ENCODE measurements around the gene ZNF335. TPM values are rescaled to one million over a fixed set of nuclear protein-coding genes. Genes with fewer than 3 reads are reported as not detected.

Gene ZNF335
- total RNA-seq, 2 experiments from 2014 or later: 33.1 to 34.5 TPM

GRCh38 chr20:46011631-46012482 is 39.9 kb upstream of the ZNF335 start:
- no peaks in the 10 kb centered on the region for H3K9me3 Mint-ChIP-seq (ENCODE audit: insufficient read depth)
- H3K36me3 Mint-ChIP-seq (ENCODE audit: low read depth): peaks cover 7% of the 10 kb centered on the region
- DNase-seq (peak; percentile 51), ATAC-seq (no peak)
- POLR2A ChIA-PET: no interaction called here
- peaks cover 64% of the 10 kb centered on the region for H3K27me3 Mint-ChIP-seq (ENCODE audit: low read depth)
- peaks cover 59% of the 10 kb centered on the region for H3K4me1 Mint-ChIP-seq (ENCODE audit: low read depth)
- CTCF ChIA-PET: interaction anchor here (1.0 to 5.0 kb wide), 13 partner anchors 11 to 213 kb away, joined by 3 to 138 read pairs (median 11); partner anchors contain the start of gene ZNF335
- H3K27ac Mint-ChIP-seq: no peak overlapping the region
- no peak overlapping the region for H3K4me3 Mint-ChIP-seq

GRCh38 chr20:46010491-46011391 is 38.7 kb upstream of the ZNF335 start:
- Mint-ChIP-seq H3K9me3 (ENCODE audit: insufficient read depth) (no peaks in the 10 kb centered on the region), H3K27ac (peak overlapping the region; percentile 53), H3K4me3 (peak overlapping the region; percentile 61), H3K36me3 (ENCODE audit: low read depth) (peaks cover 7% of the 10 kb centered on the region), H3K4me1 (ENCODE audit: low read depth) (peaks cover 69% of the 10 kb centered on the region), H3K27me3 (ENCODE audit: low read depth) (peaks cover 65% of the 10 kb centered on the region)
- DNase-seq (peak; percentile 56), ATAC-seq (peak; percentile 37)
- ChIA-PET CTCF (interaction anchor here (1.3 to 5.0 kb wide), 8 partner anchors 14 to 50 kb away, joined by 3 to 138 read pairs (median 12); partner anchors contain the start of gene ZNF335), POLR2A (no interaction called here)

GRCh38 chr20:46009816-46010215 is 37.8 kb upstream of the ZNF335 start:
- peaks cover 63% of the 10 kb centered on the region for H3K27me3 Mint-ChIP-seq (ENCODE audit: low read depth)
- DNase-seq (no peak), ATAC-seq (no peak)
- H3K4me3 Mint-ChIP-seq: no peak overlapping the region
- H3K36me3 Mint-ChIP-seq (ENCODE audit: low read depth): peaks cover 7% of the 10 kb centered on the region
- ChIA-PET CTCF (interaction anchor here (1.2 to 2.8 kb wide), 4 partner anchors 15 to 27 kb away, joined by 3 to 18 read pairs (median 4); no protein-coding TSS in a partner anchor), POLR2A (no interaction called here)
- no peaks in the 10 kb centered on the region for H3K9me3 Mint-ChIP-seq (ENCODE audit: insufficient read depth)
- peaks cover 78% of the 10 kb centered on the region for H3K4me1 Mint-ChIP-seq (ENCODE audit: low read depth)
- no peak overlapping the region for H3K27ac Mint-ChIP-seq

- Mint-ChIP-seq H3K9me3 (ENCODE audit: insufficient read depth) (no peaks in the 10 kb centered on the region), H3K27me3 (ENCODE audit: low read depth) (peaks cover 65% of the 10 kb centered on the region)
- POLR2A ChIA-PET: no interaction called here
These were observed 35.7 kb upstream of the ZNF335 start for GRCh38 chr20:46007671-46008070.

GRCh38 chr20:46006964-46007363 is 35.0 kb upstream of the ZNF335 start:
- Mint-ChIP-seq H3K4me3 (no peak overlapping the region), H3K27me3 (ENCODE audit: low read depth) (peaks cover 58% of the 10 kb centered on the region), H3K27ac (no peak overlapping the region), H3K36me3 (ENCODE audit: low read depth) (peaks cover 7% of the 10 kb centered on the region), H3K9me3 (ENCODE audit: insufficient read depth) (no peaks in the 10 kb centered on the region), H3K4me1 (ENCODE audit: low read depth) (peaks cover 81% of the 10 kb centered on the region)
- ChIA-PET CTCF (interaction anchor here (1.6 to 4.7 kb wide), 3 partner anchors 16 to 37 kb away, joined by 4 to 28 read pairs (median 14); no protein-coding TSS in a partner anchor), POLR2A (no interaction called here)
- ATAC-seq (no peak), DNase-seq (no peak)

More at GRCh38 chr20:46007671-46008070, 35.7 kb upstream of the ZNF335 start:
- peaks cover 7% of the 10 kb centered on the region for H3K36me3 Mint-ChIP-seq (ENCODE audit: low read depth)
- no peak for ATAC-seq
- CTCF ChIA-PET: interaction anchor here (3.5 to 4.7 kb wide), 2 partner anchors 21 to 38 kb away, joined by 14 to 28 read pairs; no protein-coding TSS in a partner anchor
- DNase-seq: no peak
- H3K4me3 Mint-ChIP-seq: no peak overlapping the region
- peaks cover 82% of the 10 kb centered on the region for H3K4me1 Mint-ChIP-seq (ENCODE audit: low read depth)
- H3K27ac Mint-ChIP-seq: no peak overlapping the region

GRCh38 chr20:46006022-46006705 is 34.2 kb upstream of the ZNF335 start:
- ChIA-PET POLR2A (no interaction called here), CTCF (interaction anchor here (1.6 to 4.7 kb wide), 3 partner anchors 16 to 37 kb away, joined by 4 to 28 read pairs (median 14); no protein-coding TSS in a partner anchor)
- ATAC-seq (no peak), DNase-seq (no peak)
- H3K27ac Mint-ChIP-seq: no peak overlapping the region
- no peak overlapping the region for H3K4me3 Mint-ChIP-seq
- peaks cover 50% of the 10 kb centered on the region for H3K27me3 Mint-ChIP-seq (ENCODE audit: low read depth)
- H3K9me3 Mint-ChIP-seq (ENCODE audit: insufficient read depth): no peaks in the 10 kb centered on the region
- peaks cover 76% of the 10 kb centered on the region for H3K4me1 Mint-ChIP-seq (ENCODE audit: low read depth)
- peaks cover 3% of the 10 kb centered on the region for H3K36me3 Mint-ChIP-seq (ENCODE audit: low read depth)

- DNase-seq: peak; percentile 73
- peaks cover 43% of the 10 kb centered on the region for H3K27me3 Mint-ChIP-seq (ENCODE audit: low read depth)
- CTCF ChIA-PET: interaction anchor here (1.0 to 4.7 kb wide), 6 partner anchors 9 to 83 kb away, joined by 3 to 28 read pairs (median 4); no protein-coding TSS in a partner anchor
These were observed 33.0 kb upstream of the ZNF335 start for GRCh38 chr20:46004889-46005473.

GRCh38 chr20:46004187-46004586 is 32.2 kb upstream of the ZNF335 start:
- peak overlapping the region; percentile 76 for H3K27ac Mint-ChIP-seq
- H3K4me1 Mint-ChIP-seq (ENCODE audit: low read depth): peaks cover 78% of the 10 kb centered on the region
- no peaks in the 10 kb centered on the region for H3K36me3 Mint-ChIP-seq (ENCODE audit: low read depth)
- ATAC-seq: no peak
- ChIA-PET CTCF (interaction anchor here (1.1 to 4.7 kb wide), 6 partner anchors 9 to 84 kb away, joined by 3 to 28 read pairs (median 4); no protein-coding TSS in a partner anchor), POLR2A (interaction anchor here (0.6 to 1.4 kb wide), 3 partner anchors 17 to 399 kb away, joined by 3 to 4 read pairs (median 3); no protein-coding TSS in a partner anchor)
- peak overlapping the region; percentile 57 for H3K4me3 Mint-ChIP-seq
- H3K27me3 Mint-ChIP-seq (ENCODE audit: low read depth): peaks cover 36% of the 10 kb centered on the region
- no peaks in the 10 kb centered on the region for H3K9me3 Mint-ChIP-seq (ENCODE audit: insufficient read depth)
- no peak for DNase-seq

More at GRCh38 chr20:46004889-46005473, 33.0 kb upstream of the ZNF335 start:
- no peaks in the 10 kb centered on the region for H3K9me3 Mint-ChIP-seq (ENCODE audit: insufficient read depth)
- H3K4me1 Mint-ChIP-seq (ENCODE audit: low read depth): peaks cover 77% of the 10 kb centered on the region
- ATAC-seq: peak; percentile 59
- peak overlapping the region; percentile 57 for H3K4me3 Mint-ChIP-seq
- peak overlapping the region; percentile 76 for H3K27ac Mint-ChIP-seq
- POLR2A ChIA-PET: interaction anchor here (1.0 to 1.4 kb wide), 5 partner anchors 18 to 398 kb away, joined by 3 to 4 read pairs (median 3); no protein-coding TSS in a partner anchor
- H3K36me3 Mint-ChIP-seq (ENCODE audit: low read depth): no peaks in the 10 kb centered on the region

GRCh38 chr20:46002008-46002407 is 30.0 kb upstream of the ZNF335 start:
- no peak overlapping the region for H3K4me3 Mint-ChIP-seq
- DNase-seq (no peak), ATAC-seq (no peak)
- peaks cover 24% of the 10 kb centered on the region for H3K27me3 Mint-ChIP-seq (ENCODE audit: low read depth)
- H3K9me3 Mint-ChIP-seq (ENCODE audit: insufficient read depth): no peaks in the 10 kb centered on the region
- ChIA-PET CTCF (interaction anchor here (4.3 to 8.0 kb wide), 2 partner anchors 11 to 15 kb away, joined by 41 to 83 read pairs; no protein-coding TSS in a partner anchor), POLR2A (no interaction called here)
- H3K27ac Mint-ChIP-seq: no peak overlapping the region
- no peaks in the 10 kb centered on the region for H3K36me3 Mint-ChIP-seq (ENCODE audit: low read depth)
- peaks cover 77% of the 10 kb centered on the region for H3K4me1 Mint-ChIP-seq (ENCODE audit: low read depth)

GRCh38 chr20:46001498-46001897 is 29.5 kb upstream of the ZNF335 start:
- no peak for ATAC-seq

More at GRCh38 chr20:46001498-46001897, 29.5 kb upstream of the ZNF335 start:
- DNase-seq: no peak
- H3K36me3 Mint-ChIP-seq (ENCODE audit: low read depth): no peaks in the 10 kb centered on the region
- H3K4me3 Mint-ChIP-seq: no peak overlapping the region
- H3K27me3 Mint-ChIP-seq (ENCODE audit: low read depth): peaks cover 22% of the 10 kb centered on the region
- no peak overlapping the region for H3K27ac Mint-ChIP-seq
- ChIA-PET POLR2A (interaction anchor here (1.2 kb wide), 1 partner anchor 19 kb away, joined by 4 read pairs; no protein-coding TSS in a partner anchor), CTCF (interaction anchor here (3.8 to 8.0 kb wide), 3 partner anchors 12 to 31 kb away, joined by 23 to 83 read pairs (median 41); partner anchors contain the start of gene ZNF335)
- H3K4me1 Mint-ChIP-seq (ENCODE audit: low read depth): peaks cover 75% of the 10 kb centered on the region
- H3K9me3 Mint-ChIP-seq (ENCODE audit: insufficient read depth): no peaks in the 10 kb centered on the region
